Osteoblast (primary cell): ENCODE data around the gene TTL. TPM values are rescaled to one million over a fixed set of nuclear protein-coding genes. Genes with fewer than 3 reads are reported as not detected.
A peak's percentile ranks its signal among the peaks of the same experiment; 100 is the strongest.

Source experiments
- DNase-seq: peaks from one replicate; pipeline ENCODE4 v3.0.0; 2011; ENCODE audit warnings: low spot score, mixed read lengths; ENCODE audit not compliant: insufficient read length; ENCODE audit errors: missing footprints
- H2AFZ ChIP-seq: 2 replicates; pipeline ENCODE4 v1.6.0; 2011; ENCODE audit warnings: mild to moderate bottlenecking, low read length
- H3K27ac ChIP-seq: 2 replicates; pipeline ENCODE4 v1.5.1; 2011; ENCODE audit warnings: mild to moderate bottlenecking, low read depth, low read length, moderate library complexity
- H3K27me3 ChIP-seq: 2 replicates; pipeline ENCODE4 v1.6.0; 2012; ENCODE audit warnings: mild to moderate bottlenecking, control low read depth, inconsistent platforms, low read length, moderate library complexity; ENCODE audit not compliant: insufficient read depth
- H3K36me3 ChIP-seq: 2 replicates; pipeline ENCODE4 v1.5.1; 2011; ENCODE audit warnings: mild to moderate bottlenecking, low read length, control low read depth, moderate library complexity; ENCODE audit not compliant: insufficient read depth
- H3K4me1 ChIP-seq: 2 replicates; pipeline ENCODE4 v1.5.1; 2011; ENCODE audit warnings: mild to moderate bottlenecking, low read length, control low read depth, moderate library complexity; ENCODE audit not compliant: insufficient read depth
- H3K4me2 ChIP-seq: 2 replicates; pipeline ENCODE4 v1.6.0; 2011; ENCODE audit warnings: mild to moderate bottlenecking, low read length; ENCODE audit not compliant: insufficient read depth
- H3K4me3 ChIP-seq: fragments of 200-600 bp; sonication (generic); 3 replicates; pipeline ENCODE4 v1.5.1; 2012; ENCODE audit warnings: mild to moderate bottlenecking, low read length, inconsistent platforms; ENCODE audit not compliant: insufficient read depth
- H3K79me2 ChIP-seq: 2 replicates; pipeline ENCODE4 v1.6.0; 2012; ENCODE audit warnings: mild to moderate bottlenecking, low read length, control low read depth, inconsistent platforms; ENCODE audit not compliant: insufficient read depth
- H3K9me3 ChIP-seq: 2 replicates; pipeline ENCODE4 v1.5.1; 2011; ENCODE audit warnings: low read depth, low read length, control low read depth
- H4K20me1 ChIP-seq: 2 replicates; pipeline ENCODE4 v1.6.0; 2012; ENCODE audit warnings: mild to moderate bottlenecking, low read length, control low read depth; ENCODE audit not compliant: insufficient read depth
- CTCF ChIP-seq: IDR thresholded peaks from 2 replicates; pipeline ENCODE4 v1.5.1; 2011; ENCODE audit warnings: mild to moderate bottlenecking, low read depth, low read length, moderate library complexity; ENCODE audit errors: extremely low read depth
- total RNA-seq: library from RNA; depleted of rRNA; stranded (reverse); fragments of >200 nt; gene quantifications from 2 replicates; pipeline ENCODE4 v1.2.3, GENCODE V29; 2012

Gene TTL
- total RNA-seq, 1 donor: 59.0 TPM

- Histone ChIP-seq H3K9me3 (no peaks in the 10 kb centered on the region), H4K20me1 (no peaks in the 10 kb centered on the region), H3K27ac (no peak overlapping the region), H3K4me3 (no peak overlapping the region), H2AFZ (no peak overlapping the region), H3K4me1 (peaks cover 14% of the 10 kb centered on the region), H3K4me2 (no peak overlapping the region), H3K27me3 (no peaks in the 10 kb centered on the region), H3K79me2 (peaks cover 18% of the 10 kb centered on the region), H3K36me3 (no peaks in the 10 kb centered on the region)
- DNase-seq: no peak
- no peak for TF ChIP-seq CTCF
These were observed 57.4 kb downstream of the TTL start for GRCh38 chr2:112539306-112539705.

DNA sequence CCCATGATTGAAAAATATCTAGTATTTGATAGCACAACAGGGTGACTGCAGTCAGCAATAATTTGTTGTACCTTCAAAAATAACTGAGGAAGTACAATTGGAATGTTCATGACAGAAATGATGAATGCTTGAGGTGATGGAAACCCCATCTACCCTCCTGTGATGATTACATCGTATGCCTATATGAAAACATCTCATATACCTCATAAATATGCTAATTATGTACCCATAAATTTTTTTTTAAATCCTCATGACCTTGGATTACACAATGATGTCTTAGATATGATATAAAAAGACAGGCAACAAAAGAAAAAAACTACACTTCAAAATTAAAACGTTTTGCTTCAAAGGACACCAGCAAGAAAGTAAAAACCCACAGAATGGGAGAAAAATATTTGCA, 59.0 kb downstream of the TTL start:
- Histone ChIP-seq H3K4me3 (no peak overlapping the region), H3K27ac (no peak overlapping the region), H2AFZ (no peak overlapping the region), H3K36me3 (no peaks in the 10 kb centered on the region), H4K20me1 (no peaks in the 10 kb centered on the region), H3K4me2 (no peak overlapping the region), H3K4me1 (peaks cover 14% of the 10 kb centered on the region), H3K79me2 (peaks cover 31% of the 10 kb centered on the region), H3K27me3 (no peaks in the 10 kb centered on the region), H3K9me3 (no peaks in the 10 kb centered on the region)
- DNase-seq: no peak
- TF ChIP-seq CTCF: no peak

GRCh38 chr2:112541315-112542122, 59.6 kb downstream of the TTL start:
- Histone ChIP-seq H3K4me3 (peak overlapping the region; percentile 99), H4K20me1 (no peaks in the 10 kb centered on the region), H3K4me2 (peak overlapping the region; percentile 84), H2AFZ (peak overlapping the region; percentile 99), H3K27me3 (no peaks in the 10 kb centered on the region), H3K79me2 (peaks cover 35% of the 10 kb centered on the region), H3K36me3 (no peaks in the 10 kb centered on the region), H3K27ac (peak overlapping the region; percentile 94), H3K9me3 (no peaks in the 10 kb centered on the region), H3K4me1 (peaks cover 14% of the 10 kb centered on the region)
- DNase-seq: peak; percentile 84
- TF ChIP-seq CTCF: no peak

DNA sequence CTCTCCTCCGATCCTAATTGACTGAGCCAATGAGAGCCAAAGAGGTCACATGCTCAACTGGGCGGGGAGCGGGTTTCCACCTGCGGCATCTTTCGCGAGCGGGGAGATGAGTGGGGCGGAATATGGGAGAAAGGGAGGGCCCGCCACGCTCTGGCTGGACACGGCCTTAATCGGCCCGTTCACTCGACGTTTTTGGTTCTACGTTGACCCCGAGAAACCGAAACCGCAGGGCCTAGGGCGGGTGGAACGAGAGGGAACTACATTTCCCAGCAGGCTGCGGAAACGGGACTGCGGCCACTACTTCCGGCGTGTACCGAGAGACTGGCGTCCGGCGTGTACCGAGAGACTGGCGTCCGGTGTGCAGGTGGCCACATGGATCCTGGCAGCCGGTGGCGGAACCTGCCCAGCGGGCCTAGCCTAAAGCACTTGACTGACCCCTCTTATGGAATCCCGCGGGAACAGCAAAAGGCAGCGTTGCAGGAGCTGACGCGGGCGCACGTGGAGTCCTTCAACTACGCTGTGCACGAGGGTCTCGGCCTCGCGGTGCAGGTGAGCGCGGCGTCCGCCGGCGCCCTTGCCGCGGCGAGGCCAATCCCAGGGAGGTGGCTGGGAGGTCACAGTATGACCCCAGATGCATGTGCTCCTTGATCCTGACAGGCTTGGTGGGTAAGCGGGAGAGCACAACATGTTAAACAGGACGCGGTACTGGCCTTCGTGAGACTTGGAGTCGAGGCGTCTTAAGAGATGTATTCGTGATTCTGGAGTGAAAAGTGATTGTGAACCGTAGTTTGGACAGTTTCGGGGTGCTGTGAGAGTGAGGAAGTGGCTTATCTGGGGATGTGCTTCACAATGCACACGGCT, 60.4 kb downstream of the TTL start, which contains the start of gene POLR1B:
POLR1B (plus strand) TSS at position 343 of the 861 bp plus-strand sequence; CDS start at position 373, 30 bp downstream.
- H3K27ac ChIP-seq: peak within 1 kb of the TSS; percentile 94
- no peaks in the 10 kb centered on the region for H3K27me3 ChIP-seq
- H2AFZ ChIP-seq: peak within 1 kb of the TSS; percentile 99
- peak within 1 kb of the TSS; percentile 84 for H3K4me2 ChIP-seq
- peaks cover 14% of the 10 kb centered on the region for H3K4me1 ChIP-seq
- H3K4me3 ChIP-seq: peak within 1 kb of the TSS; percentile 99
- peak; percentile 93 for DNase-seq
- H4K20me1 ChIP-seq: no peaks in the 10 kb centered on the region
- no peaks in the 10 kb centered on the region for H3K9me3 ChIP-seq
- peaks cover 5% of the 10 kb centered on the region for H3K36me3 ChIP-seq
- H3K79me2 ChIP-seq: peaks cover 36% of the 10 kb centered on the region
- no peak for TF ChIP-seq CTCF
